ENCODE data around the gene SYNRG. TPM values are rescaled to one million over a fixed set of nuclear protein-coding genes. Genes with fewer than 3 reads are reported as not detected.

SYNRG gene
- total and polyA plus RNA-seq, 2 donors (not counting 3 experiments of a cell fraction or from before 2014, with no cell fraction given): 15.3 to 42.2 TPM

DNA sequence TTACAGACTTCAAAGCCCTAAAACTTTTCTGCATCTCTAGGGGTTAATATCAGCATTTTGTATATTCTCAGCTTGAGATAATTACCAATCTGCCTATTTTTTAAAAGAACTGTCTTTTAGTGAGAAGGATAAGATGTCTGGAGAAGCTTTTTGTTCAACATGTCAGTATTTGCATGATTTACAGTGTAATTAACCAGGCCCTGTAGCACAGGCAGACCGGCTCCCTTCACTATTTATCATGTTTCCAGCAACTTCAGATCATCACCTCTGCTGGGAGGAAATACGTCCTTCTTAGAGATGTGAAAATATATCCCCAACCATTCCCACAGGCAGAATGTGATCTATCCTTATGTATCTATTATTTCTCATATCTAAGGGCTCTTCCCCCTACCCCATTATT is 42.6 kb upstream of the SYNRG start:
- intact Hi-C loops (cut with micrococcal nuclease) (loop anchor here (10.0 kb wide), 1 partner anchor 193 kb away; no protein-coding TSS in a partner anchor), dilution Hi-C loops (cut with MboI; ENCODE audit: extremely low pct_ligation_motif_present, low sequenced_read_pairs) (no loop called here)
- Histone ChIP-seq H3K27me3 (ENCODE audit: control insufficient read depth in 2 of 2, insufficient read depth in 2 of 2, low read length in 2 of 2) (no peaks in the 10 kb centered on the region), H2AFZ (ENCODE audit: low read depth, low read length) (no peak overlapping the region), H4K20me1 (replicated peaks; ENCODE audit: control insufficient read depth, extremely low read depth, insufficient read depth, low read length) (no peaks in the 10 kb centered on the region), H3K9me3 (replicated peaks; ENCODE audit: control insufficient read depth, insufficient read depth, low read length) (no peaks in the 10 kb centered on the region), H3K4me3 (replicated peaks in 1 of 3; ENCODE audit: insufficient read depth in 1 of 3, low read depth in 1 of 3, low read length in 3 of 3) (no peak overlapping the region), H3K4me1 (ENCODE audit: control insufficient read depth, extremely low read depth, insufficient read depth, low read length) (peaks cover 30% of the 10 kb centered on the region), H3K27ac (ENCODE audit: insufficient read depth, low read depth, low read length) (no peak overlapping the region), H3K9me1 (replicated peaks; ENCODE audit: control insufficient read depth, extremely low read depth, insufficient read depth, low read length) (no peaks in the 10 kb centered on the region), H3K79me2 (ENCODE audit: control insufficient read depth, insufficient read depth, low read length) (no peaks in the 10 kb centered on the region), H3K4me2 (ENCODE audit: insufficient read depth, low read length) (no peak overlapping the region), H3K9ac (replicated peaks; ENCODE audit: extremely low read depth, insufficient read depth, low read length) (no peak overlapping the region), H3K36me3 (ENCODE audit: control insufficient read depth in 2 of 2, extremely low read depth in 1 of 2, insufficient read depth in 2 of 2, low read length in 2 of 2) (no peaks in the 10 kb centered on the region)
- DNase-seq (ENCODE audit: low read depth, low spot score): no peak
- no peak for FAIRE-seq
- POLR2A ChIA-PET: no interaction called here
- CTCF ChIA-PET: interaction anchor here (2.9 to 5.1 kb wide), 3 partner anchors 119 to 165 kb away, joined by 17 to 128 read pairs (median 78); no protein-coding TSS in a partner anchor
- no TSS peak for BruUV-seq (replicated peaks)
- TF ChIP-seq POLR2A (IDR thresholded peaks at IDR 0.05; ENCODE audit: low read depth, low read length) (no peak), FOS (IDR thresholded peaks at IDR 0.05; ENCODE audit: borderline replicate concordance, insufficient read depth, low read length) (no peak), JUN (IDR thresholded peaks at IDR 0.05; ENCODE audit: borderline replicate concordance, insufficient read depth, insufficient read length, low read depth) (no peak), POLR2AphosphoS5 (IDR thresholded peaks at IDR 0.05; ENCODE audit: insufficient read depth, low read depth, low read length) (no peak), MYC (IDR thresholded peaks at IDR 0.05; ENCODE audit: low read depth, low read length) (no peak), EZH2 (IDR thresholded peaks at IDR 0.05; ENCODE audit: borderline replicate concordance, low read depth, low read length, severe bottlenecking) (no peak), GATA2 (IDR thresholded peaks at IDR 0.05; ENCODE audit: insufficient read depth, insufficient read length, low read depth, low read length) (no peak)
- TF ChIP-seq, protein P1, sequence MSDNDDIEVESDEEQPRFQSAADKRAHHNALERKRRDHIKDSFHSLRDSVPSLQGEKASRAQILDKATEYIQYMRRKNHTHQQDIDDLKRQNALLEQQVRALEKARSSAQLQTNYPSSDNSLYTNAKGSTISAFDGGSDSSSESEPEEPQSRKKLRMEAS (IDR thresholded peaks at IDR 0.05; ENCODE audit: insufficient read depth, insufficient read length): no peak
- TF ChIP-seq, protein P2, sequence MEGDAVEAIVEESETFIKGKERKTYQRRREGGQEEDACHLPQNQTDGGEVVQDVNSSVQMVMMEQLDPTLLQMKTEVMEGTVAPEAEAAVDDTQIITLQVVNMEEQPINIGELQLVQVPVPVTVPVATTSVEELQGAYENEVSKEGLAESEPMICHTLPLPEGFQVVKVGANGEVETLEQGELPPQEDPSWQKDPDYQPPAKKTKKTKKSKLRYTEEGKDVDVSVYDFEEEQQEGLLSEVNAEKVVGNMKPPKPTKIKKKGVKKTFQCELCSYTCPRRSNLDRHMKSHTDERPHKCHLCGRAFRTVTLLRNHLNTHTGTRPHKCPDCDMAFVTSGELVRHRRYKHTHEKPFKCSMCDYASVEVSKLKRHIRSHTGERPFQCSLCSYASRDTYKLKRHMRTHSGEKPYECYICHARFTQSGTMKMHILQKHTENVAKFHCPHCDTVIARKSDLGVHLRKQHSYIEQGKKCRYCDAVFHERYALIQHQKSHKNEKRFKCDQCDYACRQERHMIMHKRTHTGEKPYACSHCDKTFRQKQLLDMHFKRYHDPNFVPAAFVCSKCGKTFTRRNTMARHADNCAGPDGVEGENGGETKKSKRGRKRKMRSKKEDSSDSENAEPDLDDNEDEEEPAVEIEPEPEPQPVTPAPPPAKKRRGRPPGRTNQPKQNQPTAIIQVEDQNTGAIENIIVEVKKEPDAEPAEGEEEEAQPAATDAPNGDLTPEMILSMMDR (IDR thresholded peaks at IDR 0.05; ENCODE audit: extremely low read depth in 1 of 2, insufficient read depth in 1 of 2, low read depth in 1 of 2, low read length in 2 of 2): no peak

Measured in endothelial cell of umbilical vein (primary cell).